ENCODE measurements around the gene WWOX.

WWOX gene

DNA sequence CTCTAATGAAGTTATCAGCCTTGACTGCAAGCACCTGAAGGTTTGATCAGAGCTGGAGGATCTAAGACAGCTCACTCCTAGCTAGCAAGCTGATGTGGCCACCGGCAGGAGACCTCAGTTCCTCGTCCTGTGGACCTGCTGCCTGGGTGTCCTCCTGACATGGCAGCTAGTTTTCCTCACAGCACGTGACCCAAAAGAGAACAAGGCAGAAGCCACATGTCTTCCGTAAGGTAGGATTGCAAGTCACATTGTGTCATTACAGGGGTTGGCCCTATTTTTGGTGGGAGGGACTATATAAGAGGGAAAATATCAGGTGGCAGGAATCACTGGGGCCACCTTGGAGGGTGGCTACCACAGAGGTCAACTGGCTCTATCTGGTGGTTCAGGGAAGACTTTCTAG is 18.1 kb upstream of the WWOX start:
- H3K36me3 ChIP-seq (ENCODE audit: control insufficient read depth, insufficient read depth, low read length), result no peaks in the 10 kb centered on the region
- no peak overlapping the region for H3K4me3 ChIP-seq (ENCODE audit: insufficient read depth, low read depth, low read length, poor library complexity, severe bottlenecking)
- no peaks in the 10 kb centered on the region for H3K27me3 ChIP-seq (replicated peaks; ENCODE audit: control insufficient read depth, insufficient read depth, low read length, poor library complexity, severe bottlenecking)
- H3K9me3 ChIP-seq (ENCODE audit: control insufficient read depth, low read length), result no peaks in the 10 kb centered on the region
- no peak overlapping the region for H3K27ac ChIP-seq (ENCODE audit: insufficient read depth, low read length, poor library complexity, severe bottlenecking)
- DNase-seq, result no peak
- H3K4me1 ChIP-seq (ENCODE audit: control insufficient read depth, insufficient read depth, low read length, poor library complexity, severe bottlenecking), result no peaks in the 10 kb centered on the region

- Histone ChIP-seq H3K9me3 (ENCODE audit: control insufficient read depth, low read length) (no peaks in the 10 kb centered on the region), H3K4me1 (ENCODE audit: control insufficient read depth, insufficient read depth, low read length, poor library complexity, severe bottlenecking) (no peaks in the 10 kb centered on the region), H3K36me3 (ENCODE audit: control insufficient read depth, insufficient read depth, low read length) (no peaks in the 10 kb centered on the region), H3K4me3 (ENCODE audit: insufficient read depth, low read depth, low read length, poor library complexity, severe bottlenecking) (no peak overlapping the region), H3K27ac (ENCODE audit: insufficient read depth, low read length, poor library complexity, severe bottlenecking) (no peak overlapping the region), H3K27me3 (replicated peaks; ENCODE audit: control insufficient read depth, insufficient read depth, low read length, poor library complexity, severe bottlenecking) (peaks cover 3% of the 10 kb centered on the region)
- no peak for DNase-seq
Observed at GRCh38 chr16:78091419-78091818, 8.0 kb upstream of the WWOX start.

GRCh38 chr16:78092758-78093157 is 6.7 kb upstream of the WWOX start:
- peaks cover 3% of the 10 kb centered on the region for H3K27me3 ChIP-seq (replicated peaks; ENCODE audit: control insufficient read depth, insufficient read depth, low read length, poor library complexity, severe bottlenecking)
- no peaks in the 10 kb centered on the region for H3K36me3 ChIP-seq (ENCODE audit: control insufficient read depth, insufficient read depth, low read length)
- H3K9me3 ChIP-seq (ENCODE audit: control insufficient read depth, low read length), result no peaks in the 10 kb centered on the region
- no peak for DNase-seq
- H3K4me3 ChIP-seq (ENCODE audit: insufficient read depth, low read depth, low read length, poor library complexity, severe bottlenecking), result no peak overlapping the region
- H3K4me1 ChIP-seq (ENCODE audit: control insufficient read depth, insufficient read depth, low read length, poor library complexity, severe bottlenecking), result no peaks in the 10 kb centered on the region
- H3K27ac ChIP-seq (ENCODE audit: insufficient read depth, low read length, poor library complexity, severe bottlenecking), result no peak overlapping the region

DNA sequence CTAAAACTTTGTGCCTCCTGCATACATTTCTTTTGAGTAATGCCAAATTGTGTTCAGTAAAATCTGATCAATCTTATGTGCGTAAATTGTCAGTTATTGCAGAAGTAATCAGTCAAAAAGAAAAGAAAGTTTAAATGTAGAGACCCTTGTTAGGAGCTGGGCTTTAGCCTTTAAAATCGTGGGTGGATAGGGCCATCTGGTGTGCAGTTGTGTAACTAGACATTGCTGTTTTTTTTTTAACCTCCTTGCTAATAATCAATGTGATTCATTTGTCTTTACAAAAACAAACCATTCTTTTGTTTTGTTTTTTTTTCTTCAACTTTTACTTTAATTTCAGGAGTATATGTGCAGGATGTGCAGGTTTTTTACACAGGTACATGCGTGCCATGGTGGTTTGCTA is 5.3 kb upstream of the WWOX start:
- no peaks in the 10 kb centered on the region for H3K4me1 ChIP-seq (ENCODE audit: control insufficient read depth, insufficient read depth, low read length, poor library complexity, severe bottlenecking)
- no peak for DNase-seq
- H3K27ac ChIP-seq (ENCODE audit: insufficient read depth, low read length, poor library complexity, severe bottlenecking), result no peak overlapping the region
- H3K27me3 ChIP-seq (replicated peaks; ENCODE audit: control insufficient read depth, insufficient read depth, low read length, poor library complexity, severe bottlenecking), result peaks cover 3% of the 10 kb centered on the region
- H3K36me3 ChIP-seq (ENCODE audit: control insufficient read depth, insufficient read depth, low read length), result no peaks in the 10 kb centered on the region
- no peak overlapping the region for H3K4me3 ChIP-seq (ENCODE audit: insufficient read depth, low read depth, low read length, poor library complexity, severe bottlenecking)
- no peaks in the 10 kb centered on the region for H3K9me3 ChIP-seq (ENCODE audit: control insufficient read depth, low read length)

- H3K27ac ChIP-seq (ENCODE audit: insufficient read depth, low read length, poor library complexity, severe bottlenecking), result no peak overlapping the region
- H3K4me1 ChIP-seq (ENCODE audit: control insufficient read depth, insufficient read depth, low read length, poor library complexity, severe bottlenecking), result no peaks in the 10 kb centered on the region
- H3K36me3 ChIP-seq (ENCODE audit: control insufficient read depth, insufficient read depth, low read length), result no peaks in the 10 kb centered on the region
- H3K27me3 ChIP-seq (replicated peaks; ENCODE audit: control insufficient read depth, insufficient read depth, low read length, poor library complexity, severe bottlenecking), result peaks cover 3% of the 10 kb centered on the region
- H3K4me3 ChIP-seq (ENCODE audit: insufficient read depth, low read depth, low read length, poor library complexity, severe bottlenecking), result no peak overlapping the region
- H3K9me3 ChIP-seq (ENCODE audit: control insufficient read depth, low read length), result no peaks in the 10 kb centered on the region
- no peak for DNase-seq
Observed at GRCh38 chr16:78094998-78095397, 4.5 kb upstream of the WWOX start.

- Histone ChIP-seq H3K27ac (ENCODE audit: insufficient read depth, low read length, poor library complexity, severe bottlenecking) (no peak overlapping the region), H3K4me3 (ENCODE audit: insufficient read depth, low read depth, low read length, poor library complexity, severe bottlenecking) (no peak overlapping the region), H3K27me3 (replicated peaks; ENCODE audit: control insufficient read depth, insufficient read depth, low read length, poor library complexity, severe bottlenecking) (peaks cover 3% of the 10 kb centered on the region), H3K36me3 (ENCODE audit: control insufficient read depth, insufficient read depth, low read length) (no peaks in the 10 kb centered on the region), H3K9me3 (ENCODE audit: control insufficient read depth, low read length) (no peaks in the 10 kb centered on the region), H3K4me1 (ENCODE audit: control insufficient read depth, insufficient read depth, low read length, poor library complexity, severe bottlenecking) (no peaks in the 10 kb centered on the region)
- no peak for DNase-seq
Observed at GRCh38 chr16:78096386-78096785, 3.1 kb upstream of the WWOX start.

DNA sequence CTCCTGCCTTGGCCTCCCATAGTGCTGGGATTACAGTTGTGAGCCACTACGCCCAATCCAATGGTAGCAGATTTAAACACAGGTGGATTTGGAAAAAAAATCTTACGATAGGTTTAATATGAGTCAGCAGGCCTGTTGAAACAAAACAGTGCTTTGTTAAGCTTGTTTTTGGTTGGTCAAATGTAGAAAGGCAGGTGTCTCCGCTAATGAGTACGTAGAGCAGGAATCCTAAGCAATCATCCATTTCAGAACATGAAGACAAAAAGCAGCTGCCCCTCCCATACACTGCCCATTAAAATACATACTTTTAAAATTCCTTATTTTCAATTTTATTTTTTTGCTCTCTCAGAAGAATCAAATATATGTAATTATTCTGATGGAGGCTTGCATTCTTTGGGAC is 1.9 kb upstream of the WWOX start:
- no peak overlapping the region for H3K27ac ChIP-seq (ENCODE audit: insufficient read depth, low read length, poor library complexity, severe bottlenecking)
- no peaks in the 10 kb centered on the region for H3K4me1 ChIP-seq (ENCODE audit: control insufficient read depth, insufficient read depth, low read length, poor library complexity, severe bottlenecking)
- DNase-seq, result no peak
- H3K27me3 ChIP-seq (replicated peaks; ENCODE audit: control insufficient read depth, insufficient read depth, low read length, poor library complexity, severe bottlenecking), result peaks cover 3% of the 10 kb centered on the region
- no peak overlapping the region for H3K4me3 ChIP-seq (ENCODE audit: insufficient read depth, low read depth, low read length, poor library complexity, severe bottlenecking)
- no peaks in the 10 kb centered on the region for H3K36me3 ChIP-seq (ENCODE audit: control insufficient read depth, insufficient read depth, low read length)
- no peaks in the 10 kb centered on the region for H3K9me3 ChIP-seq (ENCODE audit: control insufficient read depth, low read length)

GRCh38 chr16:78098087-78098486 is 1.4 kb upstream of the WWOX start:
- no peak overlapping the region for H3K4me3 ChIP-seq (ENCODE audit: insufficient read depth, low read depth, low read length, poor library complexity, severe bottlenecking)
- H3K36me3 ChIP-seq (ENCODE audit: control insufficient read depth, insufficient read depth, low read length), result no peaks in the 10 kb centered on the region
- no peak overlapping the region for H3K27ac ChIP-seq (ENCODE audit: insufficient read depth, low read length, poor library complexity, severe bottlenecking)
- H3K9me3 ChIP-seq (ENCODE audit: control insufficient read depth, low read length), result no peaks in the 10 kb centered on the region
- H3K27me3 ChIP-seq (replicated peaks; ENCODE audit: control insufficient read depth, insufficient read depth, low read length, poor library complexity, severe bottlenecking), result peaks cover 3% of the 10 kb centered on the region
- DNase-seq, result no peak
- H3K4me1 ChIP-seq (ENCODE audit: control insufficient read depth, insufficient read depth, low read length, poor library complexity, severe bottlenecking), result no peaks in the 10 kb centered on the region

DNA sequence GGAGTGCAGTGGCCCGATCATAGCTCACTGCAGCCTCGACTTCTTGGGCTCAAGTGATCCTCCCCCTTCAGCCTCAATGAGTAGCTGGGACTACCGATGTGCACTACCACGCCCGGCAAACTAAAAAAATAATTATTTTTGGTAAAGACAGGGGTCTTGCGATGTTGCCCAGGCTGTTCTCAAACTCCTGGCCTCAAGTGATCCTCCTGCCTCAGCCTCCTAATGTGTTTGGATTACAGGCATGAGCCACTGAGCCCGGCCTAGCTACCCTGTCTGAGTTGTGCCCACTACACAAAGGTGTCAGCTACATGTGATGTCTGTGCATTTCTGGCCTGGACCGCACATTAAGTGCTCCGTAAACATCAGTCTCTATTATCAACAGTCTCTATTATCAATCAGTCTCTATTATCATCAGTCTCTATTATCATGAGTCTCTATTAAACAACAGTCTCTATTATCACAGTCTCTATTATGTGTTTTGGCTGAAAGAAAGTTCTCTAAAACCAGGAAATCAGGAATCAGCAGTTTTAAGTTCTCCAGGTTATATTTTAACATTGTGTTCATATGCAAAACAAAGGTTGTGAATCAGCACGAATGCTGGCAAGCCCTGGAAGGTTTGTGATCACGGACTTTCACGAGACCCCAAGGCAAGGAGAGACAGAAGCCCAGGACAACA is 721 bp upstream of the WWOX start:
- no peaks in the 10 kb centered on the region for H3K9me3 ChIP-seq (ENCODE audit: control insufficient read depth, low read length)
- peak overlapping the region; percentile 80 for H3K27ac ChIP-seq (ENCODE audit: insufficient read depth, low read length, poor library complexity, severe bottlenecking)
- H3K36me3 ChIP-seq (ENCODE audit: control insufficient read depth, insufficient read depth, low read length), result no peaks in the 10 kb centered on the region

GRCh38 chr16:78100112-78100467 is 636 bp downstream of the WWOX start:
- Histone ChIP-seq H3K4me1 (ENCODE audit: control insufficient read depth, insufficient read depth, low read length, poor library complexity, severe bottlenecking) (no peaks in the 10 kb centered on the region), H3K27me3 (replicated peaks; ENCODE audit: control insufficient read depth, insufficient read depth, low read length, poor library complexity, severe bottlenecking) (no peaks in the 10 kb centered on the region), H3K4me3 (ENCODE audit: insufficient read depth, low read depth, low read length, poor library complexity, severe bottlenecking) (peak overlapping the region; percentile 88), H3K27ac (ENCODE audit: insufficient read depth, low read length, poor library complexity, severe bottlenecking) (peak overlapping the region; percentile 80), H3K36me3 (ENCODE audit: control insufficient read depth, insufficient read depth, low read length) (no peaks in the 10 kb centered on the region), H3K9me3 (ENCODE audit: control insufficient read depth, low read length) (no peaks in the 10 kb centered on the region)
- DNase-seq, result no peak

More for the DNA sequence above, 721 bp upstream of the WWOX start:
- no peaks in the 10 kb centered on the region for H3K27me3 ChIP-seq (replicated peaks; ENCODE audit: control insufficient read depth, insufficient read depth, low read length, poor library complexity, severe bottlenecking)
- H3K4me3 ChIP-seq (ENCODE audit: insufficient read depth, low read depth, low read length, poor library complexity, severe bottlenecking), result peak overlapping the region; percentile 88
- no peak for DNase-seq
- H3K4me1 ChIP-seq (ENCODE audit: control insufficient read depth, insufficient read depth, low read length, poor library complexity, severe bottlenecking), result no peaks in the 10 kb centered on the region
